PFSK-1 (cell line): ENCODE measurements around the gene TRPM3.

Source experiments
- POLR2AphosphoS5 ChIP-seq: IDR thresholded peaks from 2 replicates; pipeline ENCODE4 v1.6.1; 2012; ENCODE audit warnings: low read depth, mild to moderate bottlenecking, control low read depth, low read length, moderate library complexity
- TAF1 ChIP-seq: IDR thresholded peaks from 2 replicates; pipeline ENCODE4 v1.6.1; 2012; ENCODE audit warnings: low read length, control low read depth, borderline replicate concordance; ENCODE audit not compliant: insufficient read depth

- TF ChIP-seq POLR2AphosphoS5 (no peak), TAF1 (no peak)
These were observed 180.8 kb downstream of the TRPM3 start for GRCh38 chr9:70940605-70941004.
